DMS53 (cell line): Measurements from ENCODE around the gene TAF3.

ENCODE experiments used
- DNase-seq: peaks from one replicate; lab custom pipeline; 2025; lab: John Stamatoyannopoulos, UW

Gene TAF3

DNA sequence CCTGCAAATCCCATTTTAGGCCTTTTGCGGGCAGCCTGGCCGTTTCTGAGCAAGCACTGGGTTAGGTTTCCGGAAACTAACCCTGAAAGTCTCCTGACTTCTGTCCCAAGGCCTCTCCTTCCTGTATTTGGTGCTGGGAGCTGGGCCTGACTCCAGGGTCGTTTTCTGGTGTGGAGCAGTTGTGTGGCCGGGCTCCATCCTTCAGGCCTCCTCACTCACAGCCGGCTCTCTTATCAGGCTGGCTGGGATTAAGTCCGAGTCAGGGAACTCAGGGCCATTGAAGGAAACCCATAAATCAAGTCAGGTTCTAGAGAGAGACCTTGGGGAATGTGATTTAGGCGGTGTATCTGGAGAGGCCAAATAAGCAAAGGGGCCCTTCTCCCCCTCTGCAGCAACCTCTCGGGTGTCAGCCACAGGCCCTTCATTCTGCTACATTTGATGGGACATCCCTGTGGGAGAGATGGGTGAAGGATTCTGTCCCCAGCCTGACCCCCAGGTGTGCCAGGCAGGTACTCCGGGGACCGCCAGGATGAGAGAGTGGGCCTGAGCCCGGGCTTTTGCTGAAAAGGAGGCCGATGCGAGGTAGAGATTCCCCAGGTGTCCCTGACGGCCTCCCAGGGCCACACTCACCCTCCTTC lies 239.4 kb downstream of the TAF3 start:
- no peak for DNase-seq

DNA sequence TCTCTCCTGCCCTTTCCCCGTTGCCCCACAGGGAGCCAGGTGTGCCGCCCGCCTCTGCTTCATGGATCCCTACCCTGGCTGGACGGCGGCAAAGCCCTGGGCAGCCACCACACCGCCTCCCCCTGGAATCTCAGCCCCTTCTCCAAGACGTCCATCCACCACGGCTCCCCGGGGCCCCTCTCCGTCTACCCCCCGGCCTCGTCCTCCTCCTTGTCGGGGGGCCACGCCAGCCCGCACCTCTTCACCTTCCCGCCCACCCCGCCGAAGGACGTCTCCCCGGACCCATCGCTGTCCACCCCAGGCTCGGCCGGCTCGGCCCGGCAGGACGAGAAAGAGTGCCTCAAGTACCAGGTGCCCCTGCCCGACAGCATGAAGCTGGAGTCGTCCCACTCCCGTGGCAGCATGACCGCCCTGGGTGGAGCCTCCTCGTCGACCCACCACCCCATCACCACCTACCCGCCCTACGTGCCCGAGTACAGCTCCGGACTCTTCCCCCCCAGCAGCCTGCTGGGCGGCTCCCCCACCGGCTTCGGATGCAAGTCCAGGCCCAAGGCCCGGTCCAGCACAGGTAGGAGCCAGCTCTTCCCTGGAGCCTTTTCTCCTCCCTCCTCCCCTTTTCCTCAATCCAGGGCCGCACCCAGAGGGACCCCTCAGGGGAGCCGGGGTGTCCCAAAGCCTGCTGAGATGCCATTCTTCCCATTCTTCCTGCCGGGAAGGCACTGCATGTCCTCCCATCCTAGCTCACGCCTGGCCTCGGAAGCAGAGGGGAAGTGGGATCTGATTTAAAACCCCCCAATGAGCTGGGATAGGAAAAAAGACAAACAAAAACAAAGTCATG lies 240.2 kb downstream of the TAF3 start:
- no peak for DNase-seq

DNA sequence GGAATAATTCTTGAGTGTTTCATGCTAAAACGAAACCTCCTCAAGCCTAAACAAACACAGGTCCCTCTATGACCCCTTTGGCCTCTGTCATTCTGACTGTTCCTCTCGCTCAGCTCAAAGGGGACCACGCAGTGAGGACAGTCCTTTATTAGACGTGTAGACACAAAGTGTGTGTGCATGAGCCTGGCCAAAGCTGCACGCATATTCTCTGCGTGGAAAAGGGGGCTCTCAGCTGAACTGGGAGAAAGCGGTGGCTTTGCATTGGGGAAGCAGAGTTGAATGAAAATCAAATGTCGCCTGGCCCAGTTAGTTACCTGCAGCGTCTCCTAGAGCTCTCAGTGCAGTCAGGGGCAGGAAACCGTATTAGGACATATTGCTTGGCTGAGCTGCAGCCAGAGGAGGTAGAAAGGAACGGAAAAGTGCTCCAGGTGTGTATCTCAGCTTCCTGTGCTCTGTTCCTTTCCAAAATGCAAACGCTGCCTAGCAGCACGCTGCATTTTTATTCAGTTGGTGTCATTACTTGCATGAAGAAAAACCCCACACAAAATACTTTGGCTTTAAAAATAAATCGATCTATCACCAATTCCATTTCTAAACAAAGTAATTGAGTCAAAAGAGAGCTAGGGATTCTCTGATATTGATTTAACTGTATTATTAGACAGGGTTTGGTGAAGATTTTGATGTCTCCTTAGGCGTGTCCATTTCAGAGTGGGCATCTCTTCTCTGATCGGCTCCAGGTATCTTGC lies 241.1 kb downstream of the TAF3 start:
- DNase-seq, result no peak

DNA sequence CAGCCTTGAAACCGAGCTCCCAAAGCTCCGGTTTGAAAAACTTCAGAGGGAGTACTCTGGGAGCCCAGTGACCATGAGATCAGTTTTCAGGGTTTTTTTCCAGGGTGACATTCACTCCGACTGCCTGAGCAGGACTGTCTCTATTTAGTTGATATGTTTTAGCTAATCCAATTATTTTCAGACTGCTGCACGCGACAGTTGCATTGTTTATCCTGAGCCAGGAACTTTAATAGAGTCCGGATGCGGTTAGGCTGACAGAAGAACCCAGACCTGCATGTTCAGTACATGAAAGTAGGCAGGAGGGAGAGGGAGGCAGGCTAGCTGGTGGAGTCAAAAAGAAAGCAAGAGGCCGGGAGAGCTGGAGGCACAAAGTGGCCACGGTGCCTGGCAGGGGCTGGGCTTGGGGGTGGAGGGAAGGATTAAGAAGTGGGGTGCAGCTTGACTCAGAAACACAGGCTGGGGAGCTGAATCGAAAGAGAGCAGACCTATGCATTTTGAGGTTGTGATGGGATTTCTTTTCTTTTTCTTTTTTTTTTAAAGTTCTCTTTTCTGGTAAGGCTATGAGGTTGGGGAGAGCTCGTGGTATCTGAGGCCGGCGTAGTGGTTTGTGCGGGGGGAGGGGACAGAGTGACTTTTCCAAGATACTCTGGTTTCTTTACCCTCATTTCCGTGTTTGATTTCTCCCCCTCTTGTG lies 241.9 kb downstream of the TAF3 start:
- DNase-seq, result no peak

DNA sequence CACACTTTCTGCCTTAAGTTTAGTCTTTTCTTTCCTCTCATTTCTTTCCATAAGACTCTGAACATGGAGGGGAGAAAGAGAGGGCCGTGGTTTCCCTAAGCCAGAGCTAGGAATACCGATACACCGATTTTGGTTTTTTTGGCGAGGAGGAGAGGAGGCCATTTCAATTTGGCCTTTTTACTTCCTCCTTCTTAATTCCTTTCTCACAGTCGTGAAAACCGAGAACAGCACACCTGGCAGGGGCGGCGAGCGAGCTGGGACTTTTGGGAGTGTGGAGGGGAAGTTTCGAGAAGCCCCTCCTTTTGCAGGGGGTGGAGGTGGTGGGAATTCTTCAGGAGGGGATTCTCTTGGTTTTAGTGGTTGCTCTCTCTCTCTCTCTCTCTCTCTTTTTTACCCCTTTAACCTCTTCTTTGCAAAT lies 242.4 kb downstream of the TAF3 start:
- DNase-seq, result no peak

DNA sequence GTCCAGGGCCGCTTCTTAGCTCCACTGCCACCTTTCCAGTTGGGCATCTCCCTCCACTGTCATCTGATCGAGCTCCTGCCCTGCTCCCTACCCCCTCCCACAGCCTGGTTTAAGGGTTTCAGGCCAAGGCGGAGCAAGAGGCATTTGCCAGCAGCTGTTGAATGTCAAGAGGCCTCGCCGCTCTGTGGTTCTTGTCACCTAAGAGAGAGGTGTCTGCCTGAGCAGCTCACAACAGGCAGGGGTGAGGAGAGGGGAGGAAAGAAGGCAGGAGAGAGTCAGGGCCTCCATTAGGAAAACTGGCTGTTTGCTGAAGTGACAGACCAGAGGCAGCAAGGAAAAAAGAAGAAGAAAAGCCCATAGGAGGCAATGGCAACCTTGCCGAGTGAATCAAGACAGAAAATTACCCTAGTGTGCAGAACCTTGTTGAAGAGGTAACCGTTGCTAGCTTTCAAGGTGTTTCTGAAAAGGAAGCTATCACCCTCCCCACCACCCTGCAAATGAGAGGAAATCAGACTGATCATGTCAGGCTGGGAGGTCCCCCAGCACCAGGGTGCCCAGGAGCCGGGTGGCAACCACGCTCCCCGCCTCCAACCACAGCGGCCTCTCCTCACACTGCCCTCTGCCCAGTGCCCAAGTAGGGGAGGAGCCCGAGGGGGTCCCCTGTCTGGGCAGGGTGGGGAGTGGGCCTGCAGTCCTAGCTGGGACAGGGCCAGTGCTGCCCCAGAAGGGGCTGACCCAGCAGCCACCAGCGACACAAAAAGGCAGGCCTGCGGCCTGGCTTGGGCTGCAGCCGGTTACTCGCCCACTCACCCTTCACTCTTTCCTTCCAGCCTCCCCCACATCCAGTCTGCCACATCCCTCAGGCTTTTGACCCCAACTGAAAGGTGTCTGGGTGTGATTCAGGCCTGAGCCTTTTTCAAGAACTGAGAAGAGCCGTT lies 243.2 kb downstream of the TAF3 start:
- no peak for DNase-seq

DNA sequence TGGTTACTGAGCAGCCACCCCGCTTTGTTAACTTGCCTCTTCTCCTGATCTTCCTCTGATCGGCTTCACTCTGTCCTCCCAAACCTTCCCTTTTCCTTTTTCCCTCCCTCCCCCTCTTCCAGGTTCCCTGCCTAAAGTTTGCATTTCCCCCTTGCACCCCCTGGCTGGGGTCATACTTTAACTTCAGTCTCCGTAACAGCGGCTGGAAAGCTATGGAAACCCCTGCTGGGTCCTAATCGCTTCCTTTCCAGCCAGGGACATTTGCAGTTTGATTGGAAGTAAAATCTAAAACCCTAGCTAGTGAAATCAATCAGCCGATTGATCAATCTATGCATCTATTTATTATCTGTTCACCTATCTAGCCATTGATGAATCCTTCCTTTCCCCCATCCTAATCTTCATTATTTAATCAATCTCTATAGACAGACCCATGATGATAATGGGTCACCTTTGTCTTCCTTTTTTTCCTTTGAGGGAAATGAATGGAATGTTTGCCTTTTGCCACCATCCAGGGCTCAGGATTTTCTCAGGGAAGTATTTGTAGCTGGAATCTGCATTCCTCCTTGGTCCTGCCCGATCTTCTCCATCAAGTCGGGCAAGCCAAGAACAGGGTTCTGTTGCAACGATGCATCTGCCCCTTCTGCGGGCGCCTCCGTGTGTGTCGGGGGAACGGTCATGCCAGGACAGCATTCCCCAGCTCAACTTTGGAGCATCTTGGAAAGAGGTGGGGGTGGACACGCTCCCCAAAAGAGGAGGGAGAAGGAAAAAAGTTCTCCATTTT lies 245.0 kb downstream of the TAF3 start:
- no peak for DNase-seq

DNA sequence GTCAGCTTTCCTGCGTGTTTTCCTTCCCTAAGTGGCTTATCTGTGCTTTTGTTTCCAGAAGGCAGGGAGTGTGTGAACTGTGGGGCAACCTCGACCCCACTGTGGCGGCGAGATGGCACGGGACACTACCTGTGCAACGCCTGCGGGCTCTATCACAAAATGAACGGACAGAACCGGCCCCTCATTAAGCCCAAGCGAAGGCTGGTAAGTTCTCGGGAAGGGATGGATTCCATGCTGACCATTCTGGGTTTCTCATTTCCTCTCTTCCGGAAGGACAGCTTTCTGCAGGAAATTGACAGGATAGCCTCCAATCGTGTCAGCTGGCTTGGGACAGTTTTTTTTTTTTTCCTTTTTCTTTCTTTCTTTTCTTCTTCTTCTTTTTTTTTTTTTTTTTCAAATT lies 245.6 kb downstream of the TAF3 start:
- no peak for DNase-seq

DNA sequence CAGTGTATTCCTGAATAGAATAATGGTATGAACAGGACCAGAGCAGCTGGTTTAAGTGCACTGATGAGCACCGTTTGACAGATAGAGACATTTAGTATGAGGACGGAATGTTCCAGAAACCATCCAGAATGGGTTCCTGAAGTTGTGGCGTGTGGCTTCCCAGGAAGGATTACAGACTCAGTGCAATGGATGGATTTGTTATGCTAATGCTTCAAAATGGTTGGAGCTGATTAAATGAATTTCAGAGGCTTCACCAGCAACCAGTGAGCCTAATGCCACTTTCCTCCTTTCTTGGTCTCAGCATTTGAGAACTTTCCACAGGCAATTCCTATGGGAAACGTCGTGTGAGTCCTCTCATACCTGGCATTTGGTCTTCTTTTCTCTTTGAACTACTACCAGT lies 246.1 kb downstream of the TAF3 start:
- no peak for DNase-seq

DNA sequence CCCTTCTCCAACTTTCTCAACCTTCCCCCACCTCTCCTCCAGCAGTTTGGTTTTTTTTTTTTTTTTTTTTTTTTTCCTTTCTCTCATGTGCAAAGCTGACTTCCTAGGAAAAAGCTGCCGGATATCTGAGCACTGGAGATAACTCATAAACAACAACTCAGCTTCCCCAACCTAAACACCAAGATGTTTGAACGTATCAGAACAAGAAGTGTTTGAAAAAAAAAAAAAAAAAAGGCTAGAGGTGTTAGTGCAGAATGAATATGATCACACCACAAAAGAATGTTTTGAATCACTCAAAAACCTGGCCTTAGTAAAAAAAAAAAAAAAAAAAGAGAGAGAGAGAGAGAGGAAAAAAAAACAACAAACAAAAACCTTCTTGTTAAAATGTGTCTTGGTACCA lies 247.3 kb downstream of the TAF3 start:
- DNase-seq, result no peak

DNA sequence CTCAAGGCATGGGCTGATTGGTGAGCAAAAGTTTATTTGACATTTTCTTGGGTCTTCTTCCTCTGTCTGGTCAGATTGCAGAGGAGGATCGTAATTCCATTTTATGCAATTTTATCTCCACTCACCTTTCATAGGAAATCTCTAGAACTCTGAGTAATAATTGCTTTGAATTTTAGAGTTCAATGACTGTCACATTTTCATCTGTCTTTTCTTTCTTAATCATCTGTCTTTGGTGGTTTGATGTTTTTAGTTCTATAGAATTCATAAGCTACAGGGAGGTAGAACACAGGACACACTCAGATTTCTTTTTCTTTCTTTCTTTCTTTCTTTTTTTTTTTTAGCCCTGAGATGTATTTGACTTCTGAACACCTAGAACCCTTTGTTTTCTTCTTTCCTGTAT lies 247.8 kb downstream of the TAF3 start:
- no peak for DNase-seq
